SK-N-SH treated with all-trans-retinoic acid at 6 μM for 48 hours (cell line): ENCODE data around the gene ADGRB3.

Source experiments
- ARNTL ChIP-seq: fragments of 450-650 bp; formaldehyde crosslinking; IDR thresholded peaks from 2 replicates; pipeline ENCODE4 v1.5.0; 2020; ENCODE audit warnings: low read depth, mild to moderate bottlenecking, moderate library complexity, borderline replicate concordance
- ESRRG ChIP-seq: fragments of 250-450 bp; sonication (Bioruptor Pico); IDR thresholded peaks from 2 replicates; pipeline ENCODE4 v1.6.1; 2021; ENCODE audit warnings: mild to moderate bottlenecking
- ISL1 ChIP-seq: fragments of 250-450 bp; sonication (Bioruptor Pico); IDR thresholded peaks from 2 replicates; pipeline ENCODE4 v2.1.2; 2022; ENCODE audit warnings: mild to moderate bottlenecking, moderate library complexity
- OSR1 ChIP-seq: fragments of 250-450 bp; sonication (Bioruptor Pico); IDR thresholded peaks from 2 replicates; pipeline ENCODE4 v1.8.0; 2022; ENCODE audit warnings: moderate library complexity, mild to moderate bottlenecking, inconsistent platforms
- PATZ1 ChIP-seq: fragments of 250-450 bp; sonication (Bioruptor Pico); IDR thresholded peaks from 2 replicates; pipeline ENCODE4 v1.8.0; 2020; ENCODE audit warnings: mild to moderate bottlenecking, moderate library complexity, borderline replicate concordance
- PPARA ChIP-seq: fragments of 250-450 bp; sonication (Bioruptor Pico); IDR thresholded peaks from 2 replicates; pipeline ENCODE4 v1.5.0; 2020; ENCODE audit warnings: mild to moderate bottlenecking, borderline replicate concordance
- RARB ChIP-seq: fragments of 250-450 bp; sonication (Bioruptor Pico); IDR thresholded peaks from 2 replicates; pipeline ENCODE4 v1.8.0; 2021; ENCODE audit warnings: mild to moderate bottlenecking, moderate library complexity
- TCF4 ChIP-seq: fragments of 250-450 bp; sonication (Bioruptor Pico); IDR thresholded peaks from 2 replicates; pipeline ENCODE4 v1.8.0; 2021; ENCODE audit warnings: mild to moderate bottlenecking, moderate library complexity, borderline replicate concordance
- TSHZ2 ChIP-seq: fragments of 250-450 bp; sonication (Bioruptor Pico); IDR thresholded peaks from 2 replicates; pipeline ENCODE4 v1.5.0; 2020; ENCODE audit warnings: mild to moderate bottlenecking, moderate library complexity
- ZC3H10 ChIP-seq: fragments of 250-450 bp; sonication (Bioruptor Pico); IDR thresholded peaks from 2 replicates; pipeline ENCODE4 v1.5.1; 2021; ENCODE audit warnings: mild to moderate bottlenecking, moderate library complexity
- ZFP3 ChIP-seq: fragments of 250-450 bp; sonication (Bioruptor Pico); IDR thresholded peaks from 2 replicates; pipeline ENCODE4 v1.5.0; 2020; ENCODE audit warnings: mild to moderate bottlenecking, moderate library complexity
- ZFP30 ChIP-seq: fragments of 450-650 bp; formaldehyde crosslinking; IDR thresholded peaks from 2 replicates; pipeline ENCODE4 v1.5.0; 2022; ENCODE audit warnings: mild to moderate bottlenecking, moderate library complexity

GRCh38 chr6:69362209-69362608 lies 727.1 kb downstream of the ADGRB3 start:
- TF ChIP-seq PPARA (CRISPR knock-in tag) (no peak), ESRRG (CRISPR knock-in tag) (no peak), ISL1 (no peak), PATZ1 (CRISPR knock-in tag) (no peak), RARB (CRISPR knock-in tag) (no peak), ZFP30 (CRISPR knock-in tag) (no peak), TSHZ2 (CRISPR knock-in tag) (no peak), OSR1 (CRISPR knock-in tag) (no peak), ZFP3 (CRISPR knock-in tag) (no peak), ZC3H10 (CRISPR knock-in tag) (no peak), TCF4 (CRISPR knock-in tag) (no peak), ARNTL (CRISPR knock-in tag) (no peak)
